Hepatocyte (in vitro differentiated cells): ENCODE measurements around the gene ZNF143.

Source experiments
- EZH2 ChIP-seq: fragments of 200-600 bp; sonication (generic); IDR thresholded peaks from 2 replicates; pipeline ENCODE4 v1.6.1; 2016; ENCODE audit warnings: antibody characterized with exemption, mild to moderate bottlenecking, borderline replicate concordance
- EZH2phosphoT487 ChIP-seq: fragments of 200-600 bp; sonication (generic); IDR thresholded peaks from one replicate; pipeline ENCODE4 v1.6.1; 2018; ENCODE audit warnings: antibody characterized with exemption, mild to moderate bottlenecking, low read depth, moderate library complexity; ENCODE audit not compliant: unreplicated experiment, severe bottlenecking
- TF ChIP-seq, protein P1 (sequence below): fragments of 200-600 bp; sonication (generic); IDR thresholded peaks from 2 replicates; pipeline ENCODE4 v1.5.1; 2016; ENCODE audit warnings: antibody characterized with exemption, mild to moderate bottlenecking; ENCODE audit not compliant: poor library complexity

DNA sequence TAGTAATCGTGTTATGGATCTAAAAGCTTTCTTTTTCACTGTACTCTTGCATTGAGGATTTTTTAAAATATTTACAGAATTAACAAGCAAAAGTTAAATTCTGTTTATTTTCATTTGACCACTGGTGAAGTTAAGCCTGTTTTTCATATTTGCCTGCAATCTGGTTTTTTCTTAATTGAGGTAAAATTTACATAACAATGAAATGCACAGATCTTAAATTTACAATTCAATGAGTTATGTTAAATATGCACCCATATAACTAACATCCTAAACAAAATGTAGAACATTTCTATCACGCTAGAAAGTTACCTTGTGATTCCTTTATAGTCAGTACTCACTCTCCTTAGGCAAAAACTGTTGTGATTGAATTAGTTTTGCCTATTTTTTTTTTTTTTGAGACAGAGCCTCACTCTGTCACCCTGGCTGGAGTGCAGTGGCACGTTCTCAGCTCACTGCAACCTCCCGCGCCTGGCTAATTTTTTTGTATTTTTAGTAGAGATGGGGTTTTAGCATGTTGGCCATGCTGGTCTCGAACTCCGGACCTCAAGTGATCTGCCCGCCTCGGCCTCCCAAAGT, 58.1 kb downstream of the ZNF143 start:
- TF ChIP-seq, protein P1, sequence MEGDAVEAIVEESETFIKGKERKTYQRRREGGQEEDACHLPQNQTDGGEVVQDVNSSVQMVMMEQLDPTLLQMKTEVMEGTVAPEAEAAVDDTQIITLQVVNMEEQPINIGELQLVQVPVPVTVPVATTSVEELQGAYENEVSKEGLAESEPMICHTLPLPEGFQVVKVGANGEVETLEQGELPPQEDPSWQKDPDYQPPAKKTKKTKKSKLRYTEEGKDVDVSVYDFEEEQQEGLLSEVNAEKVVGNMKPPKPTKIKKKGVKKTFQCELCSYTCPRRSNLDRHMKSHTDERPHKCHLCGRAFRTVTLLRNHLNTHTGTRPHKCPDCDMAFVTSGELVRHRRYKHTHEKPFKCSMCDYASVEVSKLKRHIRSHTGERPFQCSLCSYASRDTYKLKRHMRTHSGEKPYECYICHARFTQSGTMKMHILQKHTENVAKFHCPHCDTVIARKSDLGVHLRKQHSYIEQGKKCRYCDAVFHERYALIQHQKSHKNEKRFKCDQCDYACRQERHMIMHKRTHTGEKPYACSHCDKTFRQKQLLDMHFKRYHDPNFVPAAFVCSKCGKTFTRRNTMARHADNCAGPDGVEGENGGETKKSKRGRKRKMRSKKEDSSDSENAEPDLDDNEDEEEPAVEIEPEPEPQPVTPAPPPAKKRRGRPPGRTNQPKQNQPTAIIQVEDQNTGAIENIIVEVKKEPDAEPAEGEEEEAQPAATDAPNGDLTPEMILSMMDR: no peak
- TF ChIP-seq EZH2 (no peak), EZH2phosphoT487 (no peak)
